Measurements from ENCODE around the gene NKAPL. TPM values are rescaled to one million over a fixed set of nuclear protein-coding genes. Genes with fewer than 3 reads are reported as not detected.

The NKAPL gene
- total and polyA plus RNA-seq, 2 of the 13 experiments (the other 11 are each of a cell fraction or from before 2014, with no cell fraction given): not detected

GRCh38 chr6:28266962-28267694 lies 8.0 kb downstream of the NKAPL start, which contains the start of gene ZSCAN26 (continued):
- TF ChIP-seq THAP11 (CRISPR knock-in tag; IDR thresholded peaks at IDR 0.05) (peak; percentile 84), MBD4 (IDR thresholded peaks at IDR 0.05; ENCODE audit: borderline replicate concordance, low read length) (no peak), ZNF441 (CRISPR knock-in tag; IDR thresholded peaks at IDR 0.05; ENCODE audit: borderline replicate concordance) (no peak; the same call in 1 of the 2 replicates), CBX1 (IDR thresholded peaks at IDR 0.05; ENCODE audit: low read depth) (peak; percentile 40), TRIM24 (CRISPR knock-in tag; IDR thresholded peaks at IDR 0.05) (no peak), ZNF841 (CRISPR knock-in tag; IDR thresholded peaks at IDR 0.05; ENCODE audit: borderline replicate concordance) (peak; percentile 43; the same call in 1 of the 2 replicates), ZBTB1 (CRISPR knock-in tag; IDR thresholded peaks at IDR 0.05; ENCODE audit: borderline replicate concordance) (peak; percentile 79; the same call in 1 of the 2 replicates), ZNF20 (CRISPR knock-in tag; IDR thresholded peaks at IDR 0.05) (peak; percentile 76; the same call in 1 of the 2 replicates), THYN1 (CRISPR knock-in tag; IDR thresholded peaks at IDR 0.05; ENCODE audit: borderline replicate concordance, low read depth) (no peak), ISX (CRISPR knock-in tag; conservative IDR thresholded peaks at IDR 0.05) (0 out of 2 replicates have a peak, but pooled peaks have one; percentile 73), GPN1 (CRISPR knock-in tag; IDR thresholded peaks at IDR 0.05; ENCODE audit: borderline replicate concordance) (0 out of 2 replicates have a peak, but pooled peaks have one; percentile 66), HMG20A (CRISPR knock-in tag; IDR thresholded peaks at IDR 0.05; ENCODE audit: borderline replicate concordance) (no peak; the same call in 1 of the 2 replicates), RBFOX2 (IDR thresholded peaks at IDR 0.05; ENCODE audit: low read depth, low read length) (peak; percentile 81), ZNF30 (CRISPR knock-in tag; IDR thresholded peaks at IDR 0.05) (peak; percentile 80; the same call in 1 of the 2 replicates), ZNF33B (CRISPR knock-in tag; IDR thresholded peaks at IDR 0.05) (peak; percentile 94; the same call in 1 of the 2 replicates), RBM22 (optimal IDR thresholded peaks at IDR 0.05; ENCODE audit: low read length) (no peak), NCOA2 (CRISPR knock-in tag; IDR thresholded peaks at IDR 0.05) (peak; percentile 47; the same call in 1 of the 2 replicates), ZNF589 (CRISPR knock-in tag; conservative IDR thresholded peaks at IDR 0.05) (no peak)
- TF ChIP-seq, protein P1, sequence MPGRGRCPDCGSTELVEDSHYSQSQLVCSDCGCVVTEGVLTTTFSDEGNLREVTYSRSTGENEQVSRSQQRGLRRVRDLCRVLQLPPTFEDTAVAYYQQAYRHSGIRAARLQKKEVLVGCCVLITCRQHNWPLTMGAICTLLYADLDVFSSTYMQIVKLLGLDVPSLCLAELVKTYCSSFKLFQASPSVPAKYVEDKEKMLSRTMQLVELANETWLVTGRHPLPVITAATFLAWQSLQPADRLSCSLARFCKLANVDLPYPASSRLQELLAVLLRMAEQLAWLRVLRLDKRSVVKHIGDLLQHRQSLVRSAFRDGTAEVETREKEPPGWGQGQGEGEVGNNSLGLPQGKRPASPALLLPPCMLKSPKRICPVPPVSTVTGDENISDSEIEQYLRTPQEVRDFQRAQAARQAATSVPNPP (CRISPR knock-in tag; IDR thresholded peaks at IDR 0.05): peak; percentile 88
- TF ChIP-seq, protein P2, sequence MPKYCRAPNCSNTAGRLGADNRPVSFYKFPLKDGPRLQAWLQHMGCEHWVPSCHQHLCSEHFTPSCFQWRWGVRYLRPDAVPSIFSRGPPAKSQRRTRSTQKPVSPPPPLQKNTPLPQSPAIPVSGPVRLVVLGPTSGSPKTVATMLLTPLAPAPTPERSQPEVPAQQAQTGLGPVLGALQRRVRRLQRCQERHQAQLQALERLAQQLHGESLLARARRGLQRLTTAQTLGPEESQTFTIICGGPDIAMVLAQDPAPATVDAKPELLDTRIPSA (CRISPR knock-in tag; IDR thresholded peaks at IDR 0.05; ENCODE audit: borderline replicate concordance): no peak
- TF ChIP-seq, protein P3, sequence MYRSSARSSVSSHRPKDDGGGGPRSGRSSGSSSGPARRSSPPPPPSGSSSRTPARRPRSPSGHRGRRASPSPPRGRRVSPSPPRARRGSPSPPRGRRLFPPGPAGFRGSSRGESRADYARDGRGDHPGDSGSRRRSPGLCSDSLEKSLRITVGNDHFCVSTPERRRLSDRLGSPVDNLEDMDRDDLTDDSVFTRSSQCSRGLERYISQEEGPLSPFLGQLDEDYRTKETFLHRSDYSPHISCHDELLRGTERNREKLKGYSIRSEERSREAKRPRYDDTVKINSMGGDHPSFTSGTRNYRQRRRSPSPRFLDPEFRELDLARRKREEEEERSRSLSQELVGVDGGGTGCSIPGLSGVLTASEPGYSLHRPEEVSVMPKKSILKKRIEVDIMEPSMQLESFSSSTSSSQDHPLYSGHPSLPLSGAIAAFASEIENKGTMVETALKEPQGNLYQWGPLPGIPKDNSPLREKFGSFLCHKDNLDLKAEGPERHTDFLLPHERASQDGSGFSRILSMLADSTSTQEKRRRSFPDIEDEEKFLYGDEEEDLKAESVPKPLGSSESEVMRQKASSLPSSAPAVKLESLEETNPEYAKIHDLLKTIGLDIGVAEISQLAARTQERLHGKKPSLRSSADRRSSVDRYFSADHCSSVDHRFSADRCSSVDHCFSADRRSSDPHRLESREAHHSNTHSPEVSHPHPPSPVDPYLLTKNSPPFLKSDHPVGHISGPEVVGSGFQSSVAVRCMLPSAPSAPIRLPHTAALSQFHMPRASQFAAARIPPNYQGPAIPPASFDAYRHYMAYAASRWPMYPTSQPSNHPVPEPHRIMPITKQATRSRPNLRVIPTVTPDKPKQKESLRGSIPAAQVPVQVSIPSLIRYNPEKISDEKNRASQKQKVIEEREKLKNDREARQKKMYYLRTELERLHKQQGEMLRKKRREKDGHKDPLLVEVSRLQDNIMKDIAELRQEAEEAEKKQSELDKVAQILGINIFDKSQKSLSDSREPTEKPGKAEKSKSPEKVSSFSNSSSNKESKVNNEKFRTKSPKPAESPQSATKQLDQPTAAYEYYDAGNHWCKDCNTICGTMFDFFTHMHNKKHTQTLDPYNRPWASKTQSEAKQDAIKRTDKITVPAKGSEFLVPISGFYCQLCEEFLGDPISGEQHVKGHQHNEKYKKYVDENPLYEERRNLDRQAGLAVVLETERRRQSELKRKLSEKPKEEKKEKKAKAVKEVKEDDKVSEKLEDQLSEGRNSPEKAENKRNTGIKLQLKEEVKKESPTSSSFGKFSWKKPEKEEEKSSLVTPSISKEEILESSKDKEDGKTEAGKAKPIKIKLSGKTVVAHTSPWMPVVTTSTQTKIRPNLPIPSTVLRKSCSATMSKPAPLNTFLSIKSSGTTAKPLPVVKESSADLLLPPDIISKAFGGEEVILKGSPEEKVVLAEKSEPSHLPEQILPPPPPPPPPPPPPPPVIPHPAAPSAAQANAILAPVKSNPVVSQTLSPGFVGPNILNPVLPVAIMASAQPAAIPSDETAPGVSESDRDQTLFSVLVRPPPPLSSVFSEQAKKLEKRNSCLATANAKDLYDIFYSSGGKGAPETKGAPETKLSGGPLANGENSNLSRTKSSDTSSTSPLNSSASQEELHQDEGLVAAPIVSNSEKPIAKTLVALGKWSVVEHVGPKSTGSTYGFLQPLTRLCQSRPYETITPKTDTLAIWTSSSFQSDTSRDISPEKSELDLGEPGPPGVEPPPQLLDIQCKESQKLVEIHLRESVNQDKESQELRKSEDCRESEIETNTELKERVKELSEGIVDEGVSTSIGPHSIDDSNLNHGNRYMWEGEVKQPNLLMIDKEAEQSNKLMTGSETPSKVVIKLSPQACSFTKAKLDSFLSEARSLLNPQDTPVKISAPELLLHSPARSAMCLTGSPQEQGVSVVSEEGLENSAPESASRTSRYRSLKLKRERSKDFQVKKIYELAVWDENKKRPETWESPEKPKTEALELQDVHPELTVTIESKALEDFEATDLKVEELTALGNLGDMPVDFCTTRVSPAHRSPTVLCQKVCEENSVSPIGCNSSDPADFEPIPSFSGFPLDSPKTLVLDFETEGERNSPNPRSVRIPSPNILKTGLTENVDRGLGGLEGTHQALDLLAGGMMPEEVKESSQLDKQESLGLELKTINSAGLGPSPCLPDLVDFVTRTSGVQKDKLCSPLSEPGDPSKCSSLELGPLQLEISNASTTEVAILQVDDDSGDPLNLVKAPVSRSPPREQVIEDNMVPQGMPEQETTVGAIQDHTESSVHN (CRISPR knock-in tag; IDR thresholded peaks at IDR 0.05): no peak

Data from HepG2 (cell line).